HUDEP-2 (cell line): Measurements from ENCODE around the gene CXXC4.

ENCODE experiments used
- DNase-seq, 76 experiments: peaks; one replicate each; lab custom pipeline; 2025; ENCODE audit not compliant: unreplicated experiment in 76 of 76; lab: John Stamatoyannopoulos, UW

CXXC4 gene

GRCh38 chr4:104494822-104495559, at the start of gene CXXC4:
TSS of gene CXXC4 (minus strand) at chr4:104494894. CDS start at chr4:104491802, 3,092 bp downstream.
- DNase-seq: peak in 3 of 76 experiments; percentile 0 to 1 (median 1)

DNA sequence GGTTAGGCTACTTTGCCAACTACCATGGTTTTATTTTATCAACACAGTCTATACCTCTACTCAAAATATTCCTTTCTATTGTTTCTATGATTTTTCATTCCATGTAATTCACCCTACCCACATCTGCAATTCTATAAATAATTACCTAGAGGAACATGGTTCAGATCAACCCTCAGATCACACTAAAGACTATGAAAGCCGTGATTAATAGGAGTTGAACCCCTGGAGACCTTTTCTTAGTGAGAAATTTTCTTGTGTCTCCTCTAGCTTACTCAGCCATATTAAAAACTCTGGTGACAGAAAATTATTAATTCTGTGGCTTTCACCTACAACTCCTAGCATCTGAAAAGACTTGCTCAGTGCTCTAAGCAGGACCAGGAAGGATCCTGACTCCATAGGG, 38.5 kb upstream of the CXXC4 start:
- DNase-seq: no peak

GRCh38 chr4:104532677-104533076, 38.0 kb upstream of the CXXC4 start:
- no peak for DNase-seq

- DNase-seq: no peak
Measured at GRCh38 chr4:104531390-104531789, 36.7 kb upstream of the CXXC4 start.

DNA sequence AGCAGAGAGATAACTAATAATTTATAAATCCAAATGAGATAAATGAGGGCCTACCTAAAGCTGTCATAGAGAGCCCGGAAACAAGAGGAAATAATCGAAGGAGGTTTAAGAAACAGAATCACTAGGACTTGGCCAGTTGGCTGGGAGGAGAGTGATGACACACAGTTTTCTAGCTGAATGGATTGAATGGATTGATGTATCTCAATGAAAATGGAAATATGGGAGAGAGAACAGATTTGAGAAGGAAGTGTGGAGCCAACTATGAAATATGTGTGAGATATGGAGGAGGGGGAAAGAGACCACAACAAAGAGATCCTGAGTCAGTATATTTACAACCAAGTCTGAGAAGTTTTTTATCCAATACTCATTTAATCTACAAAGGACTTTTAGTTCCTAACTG, 35.7 kb upstream of the CXXC4 start:
- DNase-seq: no peak

DNA sequence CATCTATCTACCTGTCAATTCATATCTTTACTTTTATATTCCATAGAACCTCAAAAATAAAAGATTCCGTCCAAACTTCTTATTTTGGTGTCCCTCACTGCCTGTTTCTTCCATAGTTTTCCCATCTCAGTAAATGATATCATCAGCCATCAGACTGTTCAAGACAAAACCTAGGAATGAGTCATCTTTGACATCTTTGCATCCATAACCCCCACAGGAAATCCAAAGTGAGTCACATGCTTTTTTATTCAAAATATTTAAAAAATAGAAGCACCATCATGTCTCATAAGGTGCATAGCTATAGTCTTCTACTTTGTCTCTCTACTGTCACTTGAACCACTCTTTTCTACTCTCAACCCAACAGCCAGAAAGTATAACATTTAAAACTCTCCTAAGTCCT, 29.9 kb upstream of the CXXC4 start:
- no peak for DNase-seq

- no peak for DNase-seq
Measured at GRCh38 chr4:104524026-104524425, 29.3 kb upstream of the CXXC4 start.

DNA sequence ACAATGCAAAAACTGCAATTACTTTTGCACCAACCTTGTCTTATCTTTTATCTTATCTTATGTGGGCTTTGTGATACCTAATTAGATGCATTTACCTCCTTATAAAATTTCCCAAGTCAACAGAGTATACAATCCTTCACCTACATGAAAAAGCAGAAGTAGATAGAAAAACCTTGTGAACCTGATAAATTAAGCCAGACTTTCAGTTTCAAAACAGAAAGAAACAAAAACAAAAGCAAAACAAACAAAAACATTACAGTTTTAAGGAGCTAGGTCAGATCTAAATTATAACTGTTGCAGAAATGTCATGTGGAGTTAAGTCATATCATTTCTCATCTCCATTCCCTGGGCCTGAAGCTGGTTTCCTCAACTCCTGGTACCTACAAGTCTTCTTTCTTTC, 24.9 kb upstream of the CXXC4 start:
- no peak for DNase-seq

DNA sequence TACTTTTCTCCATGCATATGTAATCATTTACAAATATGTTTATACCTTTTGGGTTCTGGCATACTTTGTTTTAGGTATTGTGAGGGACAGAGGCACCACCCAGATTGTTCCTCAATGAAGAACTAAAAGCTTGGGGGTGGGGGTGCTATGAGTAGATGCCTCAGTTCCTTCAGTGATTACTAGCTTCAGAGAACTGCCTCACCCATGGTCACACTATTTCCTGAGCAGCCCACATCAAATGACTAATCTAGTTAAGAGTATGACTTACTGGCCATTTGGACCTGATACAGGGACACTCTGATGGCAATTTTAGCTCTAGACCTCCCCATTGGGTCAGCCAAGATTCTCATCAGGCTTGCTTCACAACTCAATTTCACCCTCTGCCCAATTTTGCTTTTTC, 22.2 kb upstream of the CXXC4 start:
- DNase-seq: no peak

- no peak for DNase-seq
Measured at GRCh38 chr4:104508224-104508623, 13.5 kb upstream of the CXXC4 start.

DNA sequence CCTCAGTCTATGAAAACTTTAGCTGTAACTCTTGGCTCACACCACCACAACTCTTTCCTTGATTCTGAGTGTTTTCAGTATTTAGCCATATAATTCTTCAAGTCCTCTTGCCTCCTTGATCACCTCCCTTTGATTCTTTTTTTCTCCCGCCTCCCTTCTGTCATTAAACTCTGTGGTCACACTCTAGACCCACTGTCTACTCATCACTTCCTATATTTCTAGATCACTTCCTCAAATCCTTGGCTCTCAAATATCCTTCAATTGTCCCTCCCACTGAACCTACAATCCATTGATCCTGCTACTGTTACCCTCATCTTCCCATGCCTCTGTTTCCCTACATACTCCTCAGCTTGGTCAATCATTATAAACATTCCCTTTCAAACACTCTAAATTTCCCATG, 12.4 kb upstream of the CXXC4 start:
- no peak for DNase-seq

- DNase-seq: no peak
Measured at GRCh38 chr4:104504536-104504935, 9.8 kb upstream of the CXXC4 start.

GRCh38 chr4:104502471-104502870, 7.8 kb upstream of the CXXC4 start:
- DNase-seq: no peak

DNA sequence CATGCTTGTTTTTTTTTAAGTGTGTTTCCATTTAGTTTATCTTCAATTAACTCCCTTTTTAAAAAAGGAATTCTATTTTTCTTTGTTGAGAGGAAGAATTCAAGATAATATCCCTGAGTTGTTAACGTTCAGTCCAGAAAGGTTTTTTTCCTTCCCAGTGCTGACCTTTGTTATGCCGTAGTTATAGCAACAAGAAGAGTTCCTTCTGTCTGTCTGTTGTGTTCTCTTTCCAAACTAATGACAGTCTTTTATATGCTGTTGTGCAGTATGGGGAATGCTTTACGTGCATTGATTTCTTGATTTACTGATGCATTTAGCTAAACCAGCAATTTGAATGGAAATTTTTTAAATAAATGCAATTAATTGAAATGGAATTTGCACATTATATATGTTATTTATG, 6.6 kb upstream of the CXXC4 start:
- DNase-seq: no peak

GRCh38 chr4:104500442-104500841, 5.7 kb upstream of the CXXC4 start:
- no peak for DNase-seq

DNA sequence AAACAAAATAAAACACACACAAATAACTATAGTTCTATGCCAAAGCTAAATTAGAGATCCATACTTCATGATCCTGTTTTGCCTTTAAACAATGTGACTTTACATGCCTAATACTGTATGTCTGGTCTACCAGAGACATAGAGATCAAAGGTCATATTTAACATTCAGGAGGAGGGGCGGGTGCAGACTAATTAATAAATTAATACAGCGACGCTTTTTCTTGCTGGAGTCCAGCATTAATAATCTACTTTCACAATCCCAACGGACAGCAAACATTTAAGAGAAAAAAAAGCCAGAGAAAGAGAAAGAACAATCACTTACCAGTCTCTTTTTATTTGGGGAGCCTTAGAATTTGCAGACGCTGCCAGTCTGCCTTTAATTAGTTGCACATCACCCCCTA, 509 bp downstream of the CXXC4 start:
- no peak for DNase-seq

- DNase-seq: no peak
Measured at GRCh38 chr4:104493081-104493831, 1.4 kb downstream of the CXXC4 start.

DNA sequence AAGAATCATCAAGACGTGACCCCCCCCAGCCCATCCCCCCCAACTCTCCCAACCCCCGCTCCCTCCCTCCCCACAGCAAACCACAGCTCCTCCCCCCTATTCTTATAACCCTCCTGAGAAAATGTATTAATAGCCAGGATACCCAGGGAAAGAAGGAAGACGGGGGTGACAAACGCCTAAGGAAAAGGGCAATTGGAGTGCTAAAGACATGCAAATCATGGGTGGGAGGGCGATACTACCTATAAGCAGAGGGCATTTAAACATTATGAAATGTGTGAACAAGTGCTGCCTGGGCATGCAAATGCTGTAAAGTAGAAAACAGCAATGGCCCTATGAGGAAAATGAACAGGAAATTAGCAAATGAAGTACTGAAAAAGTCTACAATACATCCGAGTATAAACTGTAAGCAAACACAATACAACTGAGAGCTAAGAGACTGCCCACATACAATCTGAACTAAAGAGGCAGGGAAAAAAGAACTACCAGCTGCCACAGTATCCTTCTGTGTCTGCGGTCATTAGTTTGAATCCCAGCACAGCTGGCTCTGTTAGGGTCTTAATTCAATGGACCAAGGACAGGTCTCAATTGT, 2.4 kb downstream of the CXXC4 start:
- DNase-seq: no peak

- DNase-seq: peak in 5 of 76 experiments; percentile 0 to 12 (median 3)
Measured at GRCh38 chr4:104491481-104492182, 3.1 kb downstream of the CXXC4 start.

GRCh38 chr4:104490770-104491480, 3.8 kb downstream of the CXXC4 start:
- DNase-seq: peak in 50 of 76 experiments; percentile 1 to 67 (median 25)
